Stomach (tissue), 4 donors: Measurements from ENCODE around the gene CDRT15.
"Not testable (repeated sequence)": the region's sequence is repeated elsewhere in the genome, so short reads cannot be mapped to it uniquely, and the experiment has no call there.

ENCODE experiments used
- CTCF ChIP-seq, 7 experiments: fragments of 450-650 bp in 4 of 7; fragments of 200-600 bp in 3 of 7; sonication (generic) in 3 of 7; IDR thresholded peaks; one replicate each; pipeline ENCODE4 v1.5.1; 2016 to 2019; ENCODE audit warnings: antibody characterized with exemption in 7 of 7, control low read depth in 2 of 7, mild to moderate bottlenecking in 1 of 7
- EP300 ChIP-seq: sonication (generic); formaldehyde crosslinking; IDR thresholded peaks from one replicate; pipeline ENCODE4 v1.6.1; 2017; ENCODE audit warnings: antibody characterized with exemption
- POLR2A ChIP-seq, 4 donors: fragments of 450-650 bp; IDR thresholded peaks; one replicate each; pipeline ENCODE4 v1.6.1; 2016; ENCODE audit warnings: antibody characterized with exemption in 4 of 4, control low read depth in 2 of 4, mild to moderate bottlenecking in 1 of 4, moderate library complexity in 1 of 4

GRCh38 chr17:14231187-14231586, 5.5 kb downstream of the CDRT15 start:
- not testable (repeated sequence) for TF ChIP-seq CTCF (IDR thresholded peaks at IDR 0.05); EP300; POLR2A (IDR thresholded peaks at IDR 0.05)
